Pons (tissue), 1 donor: ENCODE results near the gene NHLH2.

Experiments used
- DNase-seq: peaks from one replicate; pipeline ENCODE4 v3.0.0-alpha.2; 2016; ENCODE audit warnings: low spot score

The NHLH2 gene

DNA sequence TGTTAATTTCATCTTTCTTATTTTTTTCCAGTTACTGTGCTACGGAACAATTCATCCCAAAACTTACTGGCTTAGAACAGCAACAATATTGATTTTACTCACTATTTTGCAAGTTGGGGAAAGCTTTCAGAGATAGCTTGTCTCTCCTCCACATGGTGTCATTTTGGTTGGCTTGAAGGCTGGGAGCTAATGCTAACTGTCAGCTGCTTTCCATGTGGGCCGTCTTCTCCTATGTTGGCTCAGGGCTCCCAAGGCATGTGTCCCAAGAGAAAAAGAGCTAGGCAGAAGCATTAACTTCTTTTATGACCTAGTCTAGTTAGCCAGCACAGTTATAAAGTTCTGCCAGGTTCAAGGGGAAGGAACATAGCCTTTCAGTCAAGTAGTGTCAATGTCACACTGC is 38.5 kb downstream of the NHLH2 start:
- no peak for DNase-seq

DNA sequence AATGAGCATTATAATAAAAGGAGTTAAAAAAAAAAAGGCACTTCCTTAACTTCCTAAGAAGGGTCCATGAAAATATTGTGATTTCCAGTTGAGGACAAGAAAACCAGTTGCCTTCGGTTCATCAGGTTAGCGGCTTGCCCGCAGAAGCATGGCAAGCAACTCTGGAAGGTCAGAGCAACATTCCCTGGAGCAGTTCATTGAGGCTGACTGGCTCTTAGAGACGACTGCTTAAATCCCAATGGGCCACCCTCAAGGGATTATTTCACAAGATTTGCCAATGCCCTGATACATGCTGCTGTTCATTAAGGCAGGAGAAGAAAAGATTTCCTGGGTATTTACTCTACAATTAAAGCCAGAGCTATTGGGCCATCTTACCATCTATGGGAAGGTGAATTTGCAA is 43.4 kb downstream of the NHLH2 start:
- DNase-seq, result no peak

DNA sequence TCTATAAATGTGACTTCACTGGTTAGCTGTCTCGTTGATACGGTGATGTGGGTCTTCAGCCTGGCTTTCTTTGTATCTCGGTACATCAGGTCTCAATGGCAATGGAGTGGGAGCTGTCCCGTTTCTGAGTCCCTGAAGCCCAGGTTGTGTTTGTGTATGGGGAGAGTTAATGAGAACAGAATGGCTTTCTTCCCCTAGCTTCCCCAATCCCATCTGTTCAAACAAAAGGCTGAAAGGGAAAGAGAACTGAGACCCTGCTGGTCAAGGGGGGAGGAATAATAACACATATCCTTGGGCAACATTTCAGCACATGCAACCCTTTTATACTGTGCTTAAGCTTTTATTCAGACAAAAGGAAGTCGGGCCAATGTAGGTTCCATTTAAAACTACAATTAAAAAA is 44.0 kb downstream of the NHLH2 start:
- no peak for DNase-seq

DNA sequence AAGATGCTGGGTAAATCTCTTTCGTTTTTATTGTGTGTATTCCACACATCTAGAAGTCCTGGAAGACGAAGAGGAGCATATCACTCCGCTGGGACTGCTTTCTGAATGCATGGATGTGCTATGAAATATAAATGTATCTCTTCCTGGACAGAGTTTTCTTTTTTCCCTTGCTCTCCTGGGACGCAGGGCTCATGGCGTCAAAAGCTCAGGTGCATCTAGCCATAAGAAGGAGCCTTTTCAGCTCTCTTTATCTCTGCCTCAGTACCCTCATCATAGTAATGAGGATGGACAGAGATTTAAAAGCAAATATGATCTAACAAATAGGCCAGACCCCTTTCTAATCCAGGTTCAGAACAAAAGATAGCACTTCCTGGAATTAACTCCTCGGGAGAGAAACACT is 44.9 kb downstream of the NHLH2 start:
- no peak for DNase-seq

DNA sequence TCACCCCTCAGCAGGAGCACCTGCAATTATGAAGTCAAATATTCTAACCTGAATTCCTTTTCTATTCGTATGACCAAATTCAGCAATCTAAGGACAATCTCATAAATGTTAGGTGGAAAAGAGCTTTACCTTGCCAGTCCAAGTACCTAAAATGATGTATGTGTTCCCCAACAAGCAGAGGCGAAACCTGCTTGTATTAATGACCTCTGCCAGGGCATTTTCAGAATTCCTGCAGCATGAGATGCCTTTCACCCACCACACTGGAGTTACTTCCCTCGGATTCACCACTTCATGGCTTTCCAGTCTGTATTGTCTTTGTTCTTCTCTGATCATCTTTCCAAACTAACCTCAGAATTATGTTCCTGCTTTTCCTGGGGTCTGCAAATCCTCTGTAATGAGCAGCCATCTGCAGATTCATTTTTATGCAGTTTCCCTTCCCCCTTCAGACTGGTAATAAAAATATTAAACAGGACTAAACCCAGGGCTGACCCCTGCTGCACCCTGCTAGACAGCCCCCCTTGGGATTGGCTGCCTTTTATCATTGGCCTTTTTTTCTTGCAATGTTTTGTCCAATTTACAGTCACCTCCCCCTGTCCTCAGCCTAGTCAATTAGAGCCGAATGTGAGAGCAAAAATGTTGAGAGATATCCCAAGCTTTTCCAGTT is 45.8 kb downstream of the NHLH2 start:
- no peak for DNase-seq

DNA sequence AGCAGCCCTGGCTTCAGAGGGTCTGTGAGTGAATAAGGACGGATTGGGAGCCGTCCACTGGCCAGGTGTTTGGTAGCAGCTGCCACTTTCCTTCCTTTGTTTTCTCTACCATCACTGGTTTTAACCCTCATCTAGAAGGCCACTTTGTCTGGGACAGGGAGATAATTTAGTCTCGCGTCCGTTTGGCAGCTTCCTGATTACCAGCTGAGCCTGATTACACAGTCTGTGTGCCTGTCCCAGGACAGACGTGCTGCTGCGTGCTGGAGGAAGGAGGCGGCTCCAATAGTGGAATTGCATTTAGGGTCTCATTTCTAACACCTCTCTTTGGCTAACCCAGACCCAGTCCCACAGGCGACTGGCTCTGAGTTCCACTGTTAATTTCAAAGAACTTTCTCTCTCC is 47.8 kb downstream of the NHLH2 start:
- no peak for DNase-seq

DNA sequence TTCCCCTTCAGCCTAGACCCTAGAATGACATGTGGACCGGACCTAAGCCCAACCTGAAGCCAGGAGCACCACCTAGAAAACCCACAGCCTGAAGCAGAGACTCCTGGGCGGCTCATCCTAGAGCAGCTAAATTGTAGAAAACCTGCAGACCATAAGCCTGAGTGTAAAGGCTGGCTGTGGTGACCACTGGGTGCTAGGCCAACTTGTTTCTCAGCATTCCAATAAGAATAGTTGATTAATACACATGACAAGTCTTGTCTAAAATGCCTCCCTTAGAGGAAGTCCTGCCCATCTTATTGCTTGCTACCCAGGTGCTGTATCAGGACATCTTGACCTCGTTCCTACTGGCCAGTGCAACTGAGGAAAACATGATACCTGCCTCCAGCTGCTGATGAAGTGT is 49.1 kb downstream of the NHLH2 start:
- no peak for DNase-seq

DNA sequence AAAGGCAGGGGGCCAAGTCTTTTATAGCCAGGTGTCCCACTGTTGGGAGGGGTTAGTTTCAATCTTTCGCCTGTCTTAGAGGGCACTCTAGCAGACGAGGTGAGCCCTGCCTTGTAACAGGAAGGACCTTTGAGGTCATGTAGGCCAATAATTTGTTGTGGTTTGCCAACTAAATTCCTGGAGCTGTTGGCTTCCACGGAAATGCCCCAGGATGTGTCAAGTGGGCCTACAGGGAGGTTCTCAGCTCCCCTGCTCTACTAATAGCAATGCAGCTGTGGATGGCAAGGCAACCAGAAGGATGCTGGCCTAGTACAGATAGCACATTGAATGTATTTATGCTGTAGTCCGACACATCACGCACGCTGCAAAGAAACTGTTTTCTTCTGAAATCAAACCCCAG is 50.1 kb downstream of the NHLH2 start:
- DNase-seq, result no peak

DNA sequence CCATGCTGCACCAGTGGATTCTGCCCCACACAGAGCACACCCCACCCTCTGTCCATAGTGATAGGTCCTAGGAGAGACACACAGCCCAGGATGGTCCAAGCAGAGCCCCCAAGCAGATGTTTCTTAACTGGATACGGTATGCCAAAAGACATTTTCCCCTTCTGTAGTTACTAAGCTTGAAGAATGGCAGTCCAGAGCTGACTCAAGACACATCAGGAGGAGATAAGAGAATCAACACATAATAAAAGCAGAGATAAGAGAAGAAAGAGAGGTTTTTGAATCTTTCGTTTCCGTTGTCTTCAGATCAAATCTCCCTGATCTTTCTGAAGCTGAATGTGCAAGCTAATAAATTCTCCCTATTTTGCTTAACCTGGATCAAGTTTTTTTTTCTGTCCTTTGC is 50.6 kb downstream of the NHLH2 start:
- no peak for DNase-seq
